Progenitor cell of endocrine pancreas (in vitro differentiated cells): Measurements from ENCODE around the gene NSMF. TPM values are rescaled to one million over a fixed set of nuclear protein-coding genes. Genes with fewer than 3 reads are reported as not detected.

Source experiments
- DNase-seq: peaks from one replicate; pipeline ENCODE4 v3.0.0; 2021; ENCODE audit warnings: low spot score; ENCODE audit not compliant: unreplicated experiment
- H3K27ac Mint-ChIP-seq: 2 replicates; pipeline ENCODE4 v1.8.0; 2021; ENCODE audit warnings: mild to moderate bottlenecking, moderate library complexity, mixed read lengths
- H3K27me3 Mint-ChIP-seq: 2 replicates; pipeline ENCODE4 v1.8.0; 2021; ENCODE audit warnings: mixed read lengths
- H3K36me3 Mint-ChIP-seq: 2 replicates; pipeline ENCODE4 v1.8.0; 2022; ENCODE audit warnings: mixed read lengths; ENCODE audit not compliant: insufficient read depth
- H3K4me1 Mint-ChIP-seq: 2 replicates; pipeline ENCODE4 v1.8.0; 2021; ENCODE audit warnings: low read depth, mixed read lengths
- H3K4me3 Mint-ChIP-seq: 2 replicates; pipeline ENCODE4 v1.8.0; 2021; ENCODE audit warnings: low read depth, mild to moderate bottlenecking, moderate library complexity, mixed read lengths
- H3K9me3 Mint-ChIP-seq: 2 replicates; pipeline ENCODE4 v1.8.0; 2021; ENCODE audit warnings: low read depth, mixed read lengths
- CTCF ChIP-seq: fragments of 200-600 bp; sonication (generic); IDR thresholded peaks from one replicate; pipeline ENCODE4 v1.5.0; 2021; ENCODE audit warnings: antibody characterized with exemption, mild to moderate bottlenecking; ENCODE audit not compliant: unreplicated experiment
- total RNA-seq: library from RNA; stranded (reverse); gene quantifications from 2 replicates; pipeline ENCODE4 v1.2.1, GENCODE V29; 2021

The NSMF gene
- total RNA-seq, 1 donor from 2014 or later = 57.4 TPM

- Mint-ChIP-seq H3K9me3 (no peaks in the 10 kb centered on the region), H3K27ac (no peak overlapping the region), H3K4me1 (no peaks in the 10 kb centered on the region), H3K27me3 (no peaks in the 10 kb centered on the region), H3K36me3 (no peaks in the 10 kb centered on the region), H3K4me3 (no peak overlapping the region)
- TF ChIP-seq CTCF = no peak
- DNase-seq = no peak
These were observed 30.1 kb downstream of the NSMF start for GRCh38 chr9:137428841-137429545.

- DNase-seq = no peak
- Mint-ChIP-seq H3K36me3 (no peaks in the 10 kb centered on the region), H3K4me3 (no peak overlapping the region), H3K27ac (no peak overlapping the region), H3K27me3 (no peaks in the 10 kb centered on the region), H3K4me1 (no peaks in the 10 kb centered on the region), H3K9me3 (no peaks in the 10 kb centered on the region)
- TF ChIP-seq CTCF = no peak
These were observed 30.9 kb downstream of the NSMF start for GRCh38 chr9:137428311-137428630.

- no peak overlapping the region for H3K27ac Mint-ChIP-seq
These were observed 31.5 kb downstream of the NSMF start for GRCh38 chr9:137427454-137428310.

GRCh38 chr9:137426018-137426681, 33.0 kb downstream of the NSMF start:
- Mint-ChIP-seq H3K27ac (no peak overlapping the region), H3K4me3 (no peak overlapping the region), H3K27me3 (no peaks in the 10 kb centered on the region), H3K4me1 (peaks cover 10% of the 10 kb centered on the region), H3K36me3 (no peaks in the 10 kb centered on the region), H3K9me3 (no peaks in the 10 kb centered on the region)
- DNase-seq = no peak
- no peak for TF ChIP-seq CTCF

More at GRCh38 chr9:137427454-137428310, 31.5 kb downstream of the NSMF start:
- no peaks in the 10 kb centered on the region for H3K36me3 Mint-ChIP-seq
- no peaks in the 10 kb centered on the region for H3K4me1 Mint-ChIP-seq
- no peak for TF ChIP-seq CTCF
- no peaks in the 10 kb centered on the region for H3K9me3 Mint-ChIP-seq
- no peaks in the 10 kb centered on the region for H3K27me3 Mint-ChIP-seq
- DNase-seq = no peak
- no peak overlapping the region for H3K4me3 Mint-ChIP-seq

- peak overlapping the region; percentile 70 for H3K4me3 Mint-ChIP-seq
- H3K36me3 Mint-ChIP-seq = no peaks in the 10 kb centered on the region
- H3K9me3 Mint-ChIP-seq = no peaks in the 10 kb centered on the region
- DNase-seq = no peak
- TF ChIP-seq CTCF = no peak
- H3K27ac Mint-ChIP-seq = no peak overlapping the region
- H3K27me3 Mint-ChIP-seq = no peaks in the 10 kb centered on the region
- H3K4me1 Mint-ChIP-seq = peaks cover 10% of the 10 kb centered on the region
These were observed 35.4 kb downstream of the NSMF start for GRCh38 chr9:137423514-137424291.
